Left ventricle myocardium inferior (tissue), 1 donor: ENCODE results near the gene LCN10. TPM values are rescaled to one million over a fixed set of nuclear protein-coding genes. Genes with fewer than 3 reads are reported as not detected.

ENCODE experiments used
- DNase-seq: peaks from one replicate; pipeline ENCODE4 v3.0.0-alpha.2; 2020
- H3K27ac ChIP-seq: fragments of 200-600 bp; replicated peaks from 2 replicates; pipeline ENCODE4 v1.8.0; 2021
- H3K27me3 ChIP-seq: fragments of 200-600 bp; 2 replicates; pipeline ENCODE4 v1.8.0; 2021; ENCODE audit warnings: low read depth
- H3K36me3 ChIP-seq: fragments of 200-600 bp; 2 replicates; pipeline ENCODE4 v1.8.0; 2021
- H3K4me1 ChIP-seq: fragments of 200-600 bp; 2 replicates; pipeline ENCODE4 v1.8.0; 2021
- H3K4me3 ChIP-seq: fragments of 200-600 bp; 2 replicates; pipeline ENCODE4 v1.8.0; 2021; ENCODE audit warnings: mild to moderate bottlenecking, moderate library complexity
- H3K9me3 ChIP-seq: fragments of 200-600 bp; replicated peaks from 2 replicates; pipeline ENCODE4 v1.8.0; 2021
- intact Hi-C: fragments of 100-400 bp; cut with micrococcal nuclease; formaldehyde crosslinking; loops from one replicate; pipeline ENCODE4 v1.11.0; 2022
- total RNA-seq: library from RNA; stranded (reverse); fragmentation: NEBNext Ultra II Directional; extraction: Animal tissue kit (Norgen Biotek cat#: 25700); gene quantifications from one replicate; pipeline ENCODE4 v1.2.1, GENCODE V29; 2021
- TF ChIP-seq, protein P1 (sequence below): fragments of 200-600 bp; IDR thresholded peaks from 2 replicates; pipeline ENCODE4 v1.8.0; 2021; ENCODE audit warnings: antibody characterized with exemption, mild to moderate bottlenecking, borderline replicate concordance
- donor health status: DM: no; HTN: yes; CAD: no; lungs with severe emphysema.

LCN10 gene
- total RNA-seq, 1 donor from 2014 or later, result 9.6 TPM

DNA sequence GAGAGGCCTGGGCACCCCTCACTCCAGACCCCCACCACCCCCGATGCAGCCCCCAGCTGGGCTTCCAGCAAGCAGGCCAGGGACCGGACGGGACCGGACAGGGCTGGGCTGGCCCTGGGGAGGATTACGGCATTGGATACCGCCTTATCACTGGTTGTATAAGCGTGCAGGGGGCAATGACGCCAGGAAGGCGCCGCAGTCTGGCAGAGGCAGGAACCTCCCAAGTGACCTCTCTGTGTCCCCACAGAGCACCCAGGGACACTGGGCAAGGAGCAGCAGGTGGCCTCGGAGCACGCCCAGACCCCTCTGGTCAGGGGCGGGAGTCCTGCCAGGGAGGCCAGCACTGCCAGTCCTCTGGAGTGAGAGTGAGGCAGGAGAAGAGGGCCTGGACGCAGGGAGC, 22.3 kb upstream of the LCN10 start:
- Histone ChIP-seq H3K9me3 (no peaks in the 10 kb centered on the region), H3K27ac (peak overlapping the region; percentile 63), H3K4me3 (no peak overlapping the region), H3K36me3 (no peaks in the 10 kb centered on the region), H3K4me1 (peaks cover 41% of the 10 kb centered on the region), H3K27me3 (peaks cover 41% of the 10 kb centered on the region)
- TF ChIP-seq, protein P1, sequence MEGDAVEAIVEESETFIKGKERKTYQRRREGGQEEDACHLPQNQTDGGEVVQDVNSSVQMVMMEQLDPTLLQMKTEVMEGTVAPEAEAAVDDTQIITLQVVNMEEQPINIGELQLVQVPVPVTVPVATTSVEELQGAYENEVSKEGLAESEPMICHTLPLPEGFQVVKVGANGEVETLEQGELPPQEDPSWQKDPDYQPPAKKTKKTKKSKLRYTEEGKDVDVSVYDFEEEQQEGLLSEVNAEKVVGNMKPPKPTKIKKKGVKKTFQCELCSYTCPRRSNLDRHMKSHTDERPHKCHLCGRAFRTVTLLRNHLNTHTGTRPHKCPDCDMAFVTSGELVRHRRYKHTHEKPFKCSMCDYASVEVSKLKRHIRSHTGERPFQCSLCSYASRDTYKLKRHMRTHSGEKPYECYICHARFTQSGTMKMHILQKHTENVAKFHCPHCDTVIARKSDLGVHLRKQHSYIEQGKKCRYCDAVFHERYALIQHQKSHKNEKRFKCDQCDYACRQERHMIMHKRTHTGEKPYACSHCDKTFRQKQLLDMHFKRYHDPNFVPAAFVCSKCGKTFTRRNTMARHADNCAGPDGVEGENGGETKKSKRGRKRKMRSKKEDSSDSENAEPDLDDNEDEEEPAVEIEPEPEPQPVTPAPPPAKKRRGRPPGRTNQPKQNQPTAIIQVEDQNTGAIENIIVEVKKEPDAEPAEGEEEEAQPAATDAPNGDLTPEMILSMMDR, result no peak
- DNase-seq, result no peak
- intact Hi-C loops, result no loop called here

- TF ChIP-seq, protein P1, result no peak
- H3K36me3 ChIP-seq, result no peaks in the 10 kb centered on the region
- no peak within 1 kb of the TSS for H3K4me3 ChIP-seq
- DNase-seq, result no peak
- H3K4me1 ChIP-seq, result peaks cover 41% of the 10 kb centered on the region
- peaks cover 41% of the 10 kb centered on the region for H3K27me3 ChIP-seq
- intact Hi-C loops, result no loop called here
- H3K27ac ChIP-seq, result peak within 1 kb of the TSS; percentile 63
- H3K9me3 ChIP-seq, result no peaks in the 10 kb centered on the region
Measured at GRCh38 chr9:136764301-136764891, 21.7 kb upstream of the LCN10 start, which contains the start of gene LCN15. LCN15 (minus strand) TSS chr9:136764518; CDS start chr9:136764488, 30 bp downstream.

- no peak for DNase-seq
- intact Hi-C loops, result no loop called here
- Histone ChIP-seq H3K4me3 (no peak overlapping the region), H3K27ac (peak overlapping the region; percentile 63), H3K36me3 (no peaks in the 10 kb centered on the region), H3K27me3 (peaks cover 41% of the 10 kb centered on the region), H3K4me1 (peaks cover 41% of the 10 kb centered on the region), H3K9me3 (no peaks in the 10 kb centered on the region)
- TF ChIP-seq, protein P1, result no peak
Measured at GRCh38 chr9:136763649-136764035, 20.9 kb upstream of the LCN10 start.

- peak; percentile 54 for DNase-seq
- Histone ChIP-seq H3K36me3 (no peaks in the 10 kb centered on the region), H3K4me1 (peaks cover 41% of the 10 kb centered on the region), H3K27me3 (peaks cover 39% of the 10 kb centered on the region), H3K4me3 (no peak overlapping the region), H3K27ac (no peak overlapping the region), H3K9me3 (no peaks in the 10 kb centered on the region)
- TF ChIP-seq, protein P1, result no peak
- intact Hi-C loops, result no loop called here
Measured at GRCh38 chr9:136762915-136763648, 20.3 kb upstream of the LCN10 start.

GRCh38 chr9:136762221-136762691, 19.5 kb upstream of the LCN10 start:
- DNase-seq, result no peak
- Histone ChIP-seq H3K9me3 (no peaks in the 10 kb centered on the region), H3K36me3 (no peaks in the 10 kb centered on the region), H3K27ac (no peak overlapping the region), H3K4me3 (no peak overlapping the region), H3K4me1 (peaks cover 41% of the 10 kb centered on the region), H3K27me3 (peaks cover 31% of the 10 kb centered on the region)
- intact Hi-C loops, result no loop called here
- TF ChIP-seq, protein P1, result no peak
